BLaER1 treated with 17β-estradiol and CSF1 and Interleukin-3, amounts not matched to agents 10 nM and 100 nM (cell line): Measurements from ENCODE around the gene MAP1LC3B2.
A peak's percentile ranks its signal among the peaks of the same experiment; 100 is the strongest.

ENCODE experiments used
- H3K27ac ChIP-seq, 11 experiments: shearing (Covaris generic); formaldehyde crosslinking; 2 replicates each; pipeline ENCODE4 v1.8.1; 2022
- H3K27me3 ChIP-seq, 11 experiments: shearing (Covaris generic); formaldehyde crosslinking; 2 replicates each; pipeline ENCODE4 v1.8.1; 2022
- H3K36me3 ChIP-seq, 11 experiments: shearing (Covaris generic); formaldehyde crosslinking; 2 replicates each; pipeline ENCODE4 v1.8.1; 2022
- H3K4me1 ChIP-seq, 10 experiments: shearing (Covaris generic); formaldehyde crosslinking; 2 replicates each; pipeline ENCODE4 v1.8.1; 2022
- H3K4me2 ChIP-seq, 11 experiments: shearing (Covaris generic); formaldehyde crosslinking; 2 replicates each; pipeline ENCODE4 v1.8.1; 2022
- H3K4me3 ChIP-seq, 10 experiments: shearing (Covaris generic); formaldehyde crosslinking; 2 replicates each; pipeline ENCODE4 v1.8.1; 2022
- H3K9ac ChIP-seq, 11 experiments: shearing (Covaris generic); formaldehyde crosslinking; 2 replicates each; pipeline ENCODE4 v1.8.1; 2022
- H3K9me3 ChIP-seq, 11 experiments: shearing (Covaris generic); formaldehyde crosslinking; replicated peaks in 1 of 11; 2 replicates each; pipeline ENCODE4 v1.8.1; 2022
- H4K20me1 ChIP-seq, 11 experiments: shearing (Covaris generic); formaldehyde crosslinking; 2 replicates each; pipeline ENCODE4 v1.8.1; 2022
- Cebpa-rat ChIP-seq, 11 experiments: shearing (Covaris generic); IDR thresholded peaks; 2 replicates each; pipeline ENCODE4 v1.8.1; 2022

Gene MAP1LC3B2

DNA sequence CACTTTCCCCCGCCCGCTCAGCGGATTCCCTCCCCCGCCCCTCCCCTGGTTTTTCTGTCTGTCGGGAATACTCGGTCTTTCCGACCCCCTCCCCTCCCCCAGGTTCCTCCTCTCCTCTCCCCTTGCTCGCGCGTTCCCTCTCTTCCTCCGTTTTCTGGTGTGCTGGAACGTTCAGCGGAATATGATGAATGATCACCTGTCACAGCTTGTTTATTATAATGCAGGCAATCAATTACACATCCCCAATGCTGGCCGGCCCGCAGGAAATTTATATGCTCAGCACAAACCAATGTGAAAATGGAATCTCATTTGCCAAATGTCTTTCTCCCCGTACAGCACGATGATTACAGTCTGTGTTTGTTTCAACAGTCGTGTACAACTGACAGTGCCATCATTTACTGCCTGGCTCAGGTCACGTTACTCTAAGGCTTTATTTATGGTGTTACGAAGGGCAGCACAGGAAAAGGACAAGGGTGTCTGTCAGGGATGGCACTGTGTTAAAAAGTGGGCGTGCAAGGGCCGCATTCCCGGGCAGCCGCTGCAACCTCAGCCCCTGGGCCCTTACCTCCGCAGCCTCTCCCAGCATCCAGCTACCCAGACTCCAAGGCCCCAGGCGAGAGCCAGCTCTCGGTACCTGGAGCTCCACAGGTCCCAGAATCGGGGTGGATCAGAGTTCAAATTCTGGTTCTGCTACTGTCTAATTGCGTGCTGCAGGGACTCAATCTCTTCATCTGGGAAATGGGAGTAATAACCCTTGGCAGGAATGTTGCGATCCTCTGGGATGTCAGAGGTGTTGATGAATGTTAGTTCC lies 24.7 kb upstream of the MAP1LC3B2 start:
- Histone ChIP-seq H3K4me2 (peak overlapping the region; percentile 72 to 96 (median 93)), H3K4me3 (peak overlapping the region; percentile 55 to 72 (median 60); a peak in 17 of 20 replicates), H3K27me3 (no peaks in the 10 kb centered on the region), H3K4me1 (peaks cover 34 to 64% (median 42%) of the 10 kb centered on the region in 10 experiments), H3K9ac (peak overlapping the region in 8 of 11 experiments; percentile 6 to 64 (median 44); a peak in 4 of 22 replicates), H3K9me3 (no peaks in the 10 kb centered on the region), H4K20me1 (no peaks in the 10 kb centered on the region), H3K27ac (no peak overlapping the region), H3K36me3 (no peaks in the 10 kb centered on the region)
- no peak for TF ChIP-seq Cebpa-rat (IDR thresholded peaks at IDR 0.05)

DNA sequence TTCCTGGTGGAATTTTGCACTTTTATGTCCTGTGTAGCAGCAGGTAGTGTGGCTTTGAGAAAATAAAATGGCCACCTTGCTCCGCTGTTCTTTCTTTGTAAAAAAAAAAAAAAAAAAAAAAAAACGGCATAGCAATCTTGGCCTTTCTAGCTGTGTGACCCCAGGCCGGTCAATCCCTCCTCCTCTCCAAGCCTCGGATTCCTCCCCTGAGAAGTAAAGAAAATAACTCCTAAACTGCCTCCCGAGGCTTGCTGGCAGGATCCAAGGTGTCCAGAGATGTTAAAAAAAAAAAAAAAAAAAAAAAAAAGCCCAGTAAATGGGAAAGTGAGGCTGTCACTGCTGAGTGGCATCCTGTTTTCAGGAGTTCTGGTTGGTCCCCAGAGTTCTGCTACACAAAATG lies 23.9 kb upstream of the MAP1LC3B2 start:
- peaks cover 35 to 67% (median 46%) of the 10 kb centered on the region in 10 experiments for H3K4me1 ChIP-seq
- H4K20me1 ChIP-seq: no peaks in the 10 kb centered on the region
- H3K4me3 ChIP-seq: no peak overlapping the region
- H3K9ac ChIP-seq: no peak overlapping the region
- H3K9me3 ChIP-seq: no peaks in the 10 kb centered on the region
- no peaks in the 10 kb centered on the region for H3K27me3 ChIP-seq
- peak overlapping the region in 2 of 11 experiments; percentile 92 to 93; a peak in 3 of 22 replicates for H3K4me2 ChIP-seq
- no peak for TF ChIP-seq Cebpa-rat (IDR thresholded peaks at IDR 0.05)
- H3K36me3 ChIP-seq: no peaks in the 10 kb centered on the region
- no peak overlapping the region for H3K27ac ChIP-seq

DNA sequence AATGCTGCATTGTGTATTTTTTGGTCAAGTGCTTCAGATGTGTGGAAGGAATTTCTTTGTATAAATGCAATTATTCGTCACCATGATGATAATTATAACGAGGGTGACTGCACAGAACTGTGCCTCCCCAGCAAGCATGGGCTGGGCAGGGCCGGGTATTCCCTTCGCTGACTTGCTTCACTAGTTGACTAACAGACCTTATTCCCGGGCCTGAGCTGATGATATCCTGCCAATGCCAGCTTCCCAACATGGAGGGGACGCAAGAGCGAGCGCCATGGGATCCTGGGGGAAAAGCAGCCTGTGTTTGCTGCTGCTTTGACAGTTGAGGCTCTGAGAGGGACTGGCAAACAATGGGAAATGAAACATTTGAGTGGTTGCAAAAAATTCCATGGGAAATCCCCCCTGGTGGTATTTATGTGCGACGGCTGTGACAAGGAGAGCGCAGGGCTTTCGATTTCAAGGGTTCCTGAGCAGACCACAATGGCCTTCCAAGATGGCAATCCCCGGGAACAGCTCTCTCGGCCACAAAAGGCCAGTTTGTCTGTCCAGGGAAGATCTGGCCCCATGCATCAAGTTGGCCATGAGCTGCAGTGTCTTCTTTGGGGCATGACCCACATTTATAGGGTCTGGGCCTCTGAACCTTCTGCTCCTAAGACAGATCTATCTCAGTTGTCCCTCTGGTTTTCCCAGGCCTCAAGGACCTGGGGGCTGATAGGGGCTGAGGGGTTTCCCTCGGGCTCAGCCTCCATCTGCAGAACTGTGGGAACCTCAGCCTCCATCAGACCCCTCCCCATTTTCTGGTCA lies 21.9 kb upstream of the MAP1LC3B2 start:
- Histone ChIP-seq H4K20me1 (no peaks in the 10 kb centered on the region), H3K9ac (no peak overlapping the region; a peak in 1 of 22 replicates), H3K4me3 (no peak overlapping the region), H3K4me1 (peaks cover 35 to 75% (median 47%) of the 10 kb centered on the region in 10 experiments), H3K27ac (no peak overlapping the region; a peak in 2 of 22 replicates), H3K36me3 (no peaks in the 10 kb centered on the region), H3K27me3 (no peaks in the 10 kb centered on the region), H3K4me2 (peak overlapping the region; percentile 8 to 86 (median 32); a peak in 17 of 22 replicates), H3K9me3 (no peaks in the 10 kb centered on the region)
- no peak for TF ChIP-seq Cebpa-rat (IDR thresholded peaks at IDR 0.05)

DNA sequence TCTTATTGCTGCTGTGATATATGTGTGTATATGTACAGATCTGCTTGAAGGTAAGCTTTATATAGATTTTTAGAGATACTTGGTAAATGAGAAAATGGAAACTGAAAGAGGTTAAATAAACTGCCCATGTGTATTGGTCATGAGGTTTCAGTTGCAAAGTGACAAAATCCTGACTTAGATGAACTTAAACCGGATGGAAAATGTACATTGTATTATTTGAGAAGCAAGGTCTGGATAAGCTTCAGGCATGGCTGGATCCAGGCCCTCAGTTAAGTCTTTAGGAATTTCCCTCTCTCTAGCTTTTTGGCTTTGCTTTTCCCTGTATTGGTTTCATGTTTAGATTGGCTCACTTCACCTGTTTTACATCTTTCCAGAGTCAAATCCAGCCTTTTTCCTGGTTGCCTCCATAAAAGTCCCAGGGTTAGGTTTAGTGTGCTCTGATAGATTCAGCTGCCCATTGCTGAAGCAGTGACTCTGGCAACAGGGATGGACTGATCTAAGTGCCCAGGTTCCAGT lies 21.0 kb upstream of the MAP1LC3B2 start:
- Histone ChIP-seq H3K27ac (no peak overlapping the region), H3K27me3 (no peaks in the 10 kb centered on the region), H3K4me2 (peak overlapping the region in 10 of 11 experiments; percentile 26 to 86 (median 52); a peak in 19 of 22 replicates), H3K9ac (no peak overlapping the region), H3K36me3 (no peaks in the 10 kb centered on the region), H3K4me3 (no peak overlapping the region), H3K9me3 (no peaks in the 10 kb centered on the region), H3K4me1 (peaks cover 27 to 76% (median 39%) of the 10 kb centered on the region in 10 experiments), H4K20me1 (no peaks in the 10 kb centered on the region)
- no peak for TF ChIP-seq Cebpa-rat (IDR thresholded peaks at IDR 0.05)

DNA sequence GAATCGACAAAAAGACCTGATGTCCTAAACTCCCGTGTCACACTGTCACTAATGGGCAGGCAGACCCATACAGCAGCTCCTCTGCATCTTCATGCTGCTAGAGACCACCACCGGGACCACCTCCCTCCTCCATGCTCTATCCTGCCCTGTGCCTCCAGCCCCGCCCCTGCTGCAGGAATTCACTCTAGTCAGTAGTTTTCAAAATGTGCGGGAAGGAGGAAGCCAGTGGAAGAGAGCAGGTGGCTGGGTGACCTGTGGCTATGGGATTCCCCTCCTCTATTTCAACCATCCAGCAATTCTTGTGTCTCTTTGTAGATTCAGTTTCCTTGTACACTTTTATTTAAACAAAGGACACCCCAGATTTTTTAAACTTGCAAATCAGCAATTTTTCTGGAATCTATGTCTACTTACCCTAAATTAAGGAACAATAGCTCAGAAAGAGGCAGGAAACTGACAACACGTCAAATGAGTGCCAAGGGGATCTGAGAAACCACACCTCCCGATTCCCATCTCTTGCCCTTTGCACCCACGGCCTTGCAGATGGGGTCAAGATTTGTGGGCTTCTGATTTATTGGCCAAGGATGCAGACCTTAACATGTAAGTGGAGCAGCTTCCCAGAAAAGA lies 20.4 kb upstream of the MAP1LC3B2 start:
- no peaks in the 10 kb centered on the region for H3K27me3 ChIP-seq
- H3K9ac ChIP-seq: no peak overlapping the region
- peaks cover 27 to 82% (median 37%) of the 10 kb centered on the region in 10 experiments for H3K4me1 ChIP-seq
- peak overlapping the region; percentile 20 to 86 (median 47); a peak in 21 of 22 replicates for H3K4me2 ChIP-seq
- H3K27ac ChIP-seq: peak overlapping the region in 2 of 11 experiments; percentile 3 to 34; a peak in 1 of 22 replicates
- H3K4me3 ChIP-seq: no peak overlapping the region
- H3K9me3 ChIP-seq: no peaks in the 10 kb centered on the region
- H3K36me3 ChIP-seq: no peaks in the 10 kb centered on the region
- no peaks in the 10 kb centered on the region for H4K20me1 ChIP-seq
- no peak for TF ChIP-seq Cebpa-rat (IDR thresholded peaks at IDR 0.05)

DNA sequence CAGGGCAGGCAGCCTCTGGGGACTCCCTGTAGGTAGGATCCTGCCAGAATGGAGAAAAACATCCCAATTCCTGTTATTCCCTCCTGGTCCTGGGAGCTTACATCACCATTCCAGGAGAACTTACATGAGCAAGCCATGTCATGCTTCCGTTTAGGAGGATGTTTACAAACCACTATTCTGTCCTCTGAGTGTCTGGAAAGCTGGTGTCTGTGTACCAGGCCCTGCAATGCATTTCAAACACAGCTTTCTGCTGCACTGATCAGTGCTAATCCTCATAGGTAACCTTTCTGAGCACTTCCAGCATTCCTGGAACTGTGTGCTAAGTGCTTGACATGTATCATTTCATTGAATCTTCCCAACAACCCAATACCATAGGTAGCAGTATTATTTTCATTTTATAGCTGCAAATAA lies 19.8 kb upstream of the MAP1LC3B2 start:
- Histone ChIP-seq H3K4me2 (peak overlapping the region; percentile 20 to 86 (median 47); a peak in 21 of 22 replicates), H3K27me3 (no peaks in the 10 kb centered on the region), H3K4me3 (no peak overlapping the region), H3K27ac (peak overlapping the region in 2 of 11 experiments; percentile 3 to 34; a peak in 2 of 22 replicates), H3K9me3 (no peaks in the 10 kb centered on the region), H3K36me3 (no peaks in the 10 kb centered on the region), H3K4me1 (peaks cover 26 to 81% (median 36%) of the 10 kb centered on the region in 10 experiments), H3K9ac (no peak overlapping the region), H4K20me1 (no peaks in the 10 kb centered on the region)
- no peak for TF ChIP-seq Cebpa-rat (IDR thresholded peaks at IDR 0.05)

DNA sequence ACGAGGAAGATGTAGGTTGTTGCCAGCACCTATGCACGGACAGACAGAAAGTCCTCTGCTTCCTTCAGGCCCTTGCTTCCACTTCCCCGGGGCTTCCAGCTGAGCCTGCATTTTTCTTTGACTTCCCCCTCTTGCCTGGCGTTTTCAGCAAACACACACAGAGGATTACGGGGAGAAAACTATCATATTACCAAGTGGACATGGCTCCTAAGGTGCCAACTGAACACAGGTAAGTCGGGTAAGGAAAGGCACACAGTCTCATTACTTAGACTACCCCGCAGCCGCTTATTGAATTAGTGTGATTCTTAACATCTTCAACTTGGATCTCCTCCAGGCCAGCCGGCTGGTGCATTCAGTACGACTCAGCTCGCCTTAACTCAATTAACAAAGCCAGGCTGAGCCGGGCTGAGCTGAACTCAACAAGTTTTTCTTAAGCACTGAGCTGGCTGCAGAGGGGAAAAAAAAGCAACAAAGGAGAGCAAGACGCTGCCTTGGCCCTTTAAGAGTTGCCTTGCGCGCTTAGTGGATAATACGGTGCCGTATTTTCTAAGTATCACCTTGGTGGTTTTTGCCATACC lies 19.2 kb upstream of the MAP1LC3B2 start:
- H4K20me1 ChIP-seq: no peaks in the 10 kb centered on the region
- TF ChIP-seq Cebpa-rat (IDR thresholded peaks at IDR 0.05): no peak
- H3K27ac ChIP-seq: peak overlapping the region in 3 of 11 experiments; percentile 12 to 57 (median 34); a peak in 4 of 22 replicates
- H3K36me3 ChIP-seq: no peaks in the 10 kb centered on the region
- H3K4me2 ChIP-seq: peak overlapping the region in 5 of 11 experiments; percentile 47 to 86 (median 82); a peak in 10 of 22 replicates
- H3K4me3 ChIP-seq: no peak overlapping the region
- no peaks in the 10 kb centered on the region for H3K9me3 ChIP-seq
- H3K9ac ChIP-seq: peak overlapping the region in 3 of 11 experiments; percentile 3 to 27 (median 14); a peak in 1 of 22 replicates
- H3K27me3 ChIP-seq: no peaks in the 10 kb centered on the region
- H3K4me1 ChIP-seq: peaks cover 21 to 76% (median 31%) of the 10 kb centered on the region in 10 experiments

DNA sequence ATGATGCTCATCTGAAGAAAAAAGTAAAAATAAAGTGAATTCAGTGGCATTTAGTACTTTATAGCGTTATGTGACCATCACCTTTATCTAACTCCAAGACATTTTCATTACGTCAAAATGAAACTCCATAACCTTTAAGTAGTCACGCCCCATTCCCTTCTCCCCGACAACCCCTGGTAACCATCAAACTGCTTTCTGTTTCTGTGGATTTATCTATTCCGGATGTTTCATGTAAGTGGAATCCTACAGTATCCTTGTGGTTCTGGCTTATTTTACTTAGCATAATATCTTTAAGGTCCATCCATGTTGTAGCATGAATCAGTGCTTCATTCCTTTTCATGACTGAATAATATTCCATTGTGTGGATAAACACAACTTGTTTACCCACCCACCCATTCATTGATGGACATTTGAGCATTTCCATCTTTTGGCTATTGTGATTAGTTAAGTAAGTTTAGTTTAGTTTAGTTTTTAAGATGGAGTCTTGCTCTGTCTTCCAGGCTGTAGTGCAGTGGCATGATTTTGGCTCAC lies 18.5 kb upstream of the MAP1LC3B2 start:
- no peaks in the 10 kb centered on the region for H3K36me3 ChIP-seq
- no peak overlapping the region for H3K4me3 ChIP-seq
- H3K9ac ChIP-seq: no peak overlapping the region
- peak overlapping the region in 1 of 11 experiments; percentile 34; a peak in 1 of 22 replicates for H3K27ac ChIP-seq
- H3K27me3 ChIP-seq: no peaks in the 10 kb centered on the region
- peaks cover 22 to 80% (median 33%) of the 10 kb centered on the region in 10 experiments for H3K4me1 ChIP-seq
- no peak for TF ChIP-seq Cebpa-rat (IDR thresholded peaks at IDR 0.05)
- no peaks in the 10 kb centered on the region for H4K20me1 ChIP-seq
- H3K9me3 ChIP-seq: no peaks in the 10 kb centered on the region
- H3K4me2 ChIP-seq: peak overlapping the region in 3 of 11 experiments; percentile 82 to 86 (median 85); a peak in 4 of 22 replicates
